Measurements from ENCODE around the gene RASSF5. TPM values are rescaled to one million over a fixed set of nuclear protein-coding genes. Genes with fewer than 3 reads are reported as not detected.
A peak's percentile ranks its signal among the peaks of the same experiment; 100 is the strongest.

RASSF5 gene
- polyA plus RNA-seq, 2 of the 4 experiments (the other 2 are of a cell fraction) = 2.0 to 2.2 TPM

DNA sequence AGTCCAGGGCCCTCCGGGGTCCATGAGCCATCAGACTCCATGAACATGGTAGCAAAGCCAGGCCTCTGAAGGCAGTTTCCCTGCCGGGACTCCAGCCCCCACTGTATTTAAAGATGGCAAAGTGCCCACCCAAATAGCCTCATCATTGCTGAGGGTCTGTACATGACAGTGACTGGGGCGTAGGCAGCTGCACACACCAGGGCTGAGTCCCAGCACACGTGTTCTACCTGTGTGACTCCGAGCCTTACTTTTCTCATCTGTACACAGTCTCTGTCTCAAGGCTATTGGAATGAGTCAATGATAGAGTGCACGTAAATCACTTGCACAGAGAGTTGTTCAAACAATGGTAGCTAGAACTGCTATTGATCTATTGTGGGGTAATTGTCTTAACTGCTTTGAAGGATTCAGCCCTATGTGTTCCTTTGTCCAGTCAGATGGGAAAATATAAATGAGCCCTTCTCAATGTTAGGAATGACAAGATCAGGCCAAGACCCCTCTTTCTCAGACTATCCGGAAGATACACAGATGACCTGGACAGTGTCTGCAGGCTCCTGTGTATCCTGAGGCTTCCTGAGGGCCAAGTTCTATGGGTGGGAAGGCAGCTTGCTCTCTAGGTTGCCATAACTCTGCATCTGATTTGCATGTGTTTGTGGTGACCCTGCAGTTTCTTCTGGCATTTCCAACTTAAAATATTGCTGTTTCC is 48.9 kb downstream of the RASSF5 start:
- FAIRE-seq (no peak), ATAC-seq (peak in 1 of 2 experiments; percentile 18; a peak in 2 of 6 replicates), DNase-seq (ENCODE audit: low read depth in 1 of 2, low spot score in 1 of 2) (no peak)
- 85% methylated on average over 7 of the region's 7 CpGs for WGBS (ENCODE audit: missing lambda C conversion rate)
- ChIA-PET POLR2A (no interaction called here), CTCF (interaction anchor here (1.0 to 4.7 kb wide), 7 partner anchors 9 to 94 kb away, joined by 3 to 52 read pairs (median 7); no protein-coding TSS in a partner anchor)
- H3K9me3 ChIP-seq = no peaks in the 10 kb centered on the region
- H3K4me1 ChIP-seq = peaks cover 14% of the 10 kb centered on the region
- H3K4me2 ChIP-seq = peak overlapping the region; percentile 73
- peak overlapping the region; percentile 56; the same call in 2 of the 3 replicates for H3K4me3 ChIP-seq
- no peak overlapping the region for H3K27ac ChIP-seq
- TF ChIP-seq HOXB13 (CRISPR knock-in tag; IDR thresholded peaks at IDR 0.05; ENCODE audit: low read depth) (no peak), USF2 (IDR thresholded peaks at IDR 0.05) (no peak), HEYL (CRISPR knock-in tag; IDR thresholded peaks at IDR 0.05) (no peak)

DNA sequence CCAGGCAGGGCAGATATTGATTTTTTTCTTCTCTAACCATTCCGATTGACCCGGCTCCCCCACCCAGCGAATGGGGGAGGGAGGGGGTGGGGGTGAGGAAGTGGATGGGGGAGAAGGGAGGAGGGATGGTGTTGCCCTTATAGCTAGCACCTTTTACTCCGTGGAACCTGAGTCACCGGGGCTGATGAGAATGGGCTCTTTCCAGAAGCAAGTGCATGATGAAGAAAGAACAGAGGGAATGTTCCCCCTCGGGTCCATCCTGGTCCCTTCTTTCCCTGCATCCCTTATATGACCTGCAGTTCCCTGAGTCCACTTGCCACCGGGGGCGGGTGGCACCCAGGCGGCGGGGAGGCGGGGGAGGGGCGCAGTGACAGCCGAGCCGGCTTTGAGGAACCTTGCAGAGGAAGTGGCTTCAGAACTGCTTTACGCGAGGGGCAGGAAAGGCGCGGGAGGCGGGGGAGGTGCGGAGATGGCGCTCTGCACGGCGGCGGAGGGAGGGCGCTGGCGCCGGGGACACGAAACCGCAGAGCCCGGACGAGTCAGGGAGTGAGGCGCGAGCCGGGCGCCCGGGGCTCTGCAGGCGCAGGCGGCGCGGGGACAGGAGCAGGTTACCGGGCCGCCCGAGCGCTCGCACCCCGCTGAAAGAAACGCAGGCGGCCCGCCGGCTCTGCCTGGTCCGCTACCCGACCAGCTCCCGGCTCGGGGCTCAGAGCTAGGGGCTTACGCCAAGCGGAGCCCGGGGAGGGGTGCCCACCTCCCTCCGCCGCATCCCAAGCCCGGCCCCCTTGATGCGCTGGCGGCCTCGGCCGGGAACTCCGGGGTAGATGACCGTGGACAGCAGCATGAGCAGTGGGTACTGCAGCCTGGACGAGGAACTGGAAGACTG is 49.7 kb downstream of the RASSF5 start:
- FAIRE-seq = no peak
- CTCF ChIA-PET = interaction anchor here (0.9 to 4.7 kb wide), 6 partner anchors 8 to 95 kb away, joined by 4 to 52 read pairs (median 10); no protein-coding TSS in a partner anchor
- 6% methylated on average over 23 of the region's 67 CpGs for WGBS (ENCODE audit: missing lambda C conversion rate)

More for the DNA sequence above, 49.7 kb downstream of the RASSF5 start:
- Histone ChIP-seq H3K27ac (peak overlapping the region; percentile 49 to 80; a peak in 5 of 6 replicates), H3K4me3 (peak overlapping the region; percentile 56), H3K9me3 (no peaks in the 10 kb centered on the region), H3K4me2 (peak overlapping the region; percentile 73), H3K4me1 (peaks cover 17% of the 10 kb centered on the region)
- POLR2A ChIA-PET = no interaction called here
- TF ChIP-seq CBX2 (IDR thresholded peaks at IDR 0.05; ENCODE audit: borderline replicate concordance, low read depth) = no peak
- no peak for TF ChIP-seq RARB (CRISPR knock-in tag; IDR thresholded peaks at IDR 0.05)
- TF ChIP-seq RNF2 (IDR thresholded peaks at IDR 0.05; ENCODE audit: borderline replicate concordance, low read depth) = no peak
- peak; percentile 58; the same call in 1 of the 2 replicates for TF ChIP-seq E2F6 (IDR thresholded peaks at IDR 0.05; ENCODE audit: borderline replicate concordance, low read depth)
- no peak for TF ChIP-seq CEBPB (IDR thresholded peaks at IDR 0.05)
- no peak for TF ChIP-seq CHD4 (IDR thresholded peaks at IDR 0.05; ENCODE audit: borderline replicate concordance)
- no peak for TF ChIP-seq USF2 (IDR thresholded peaks at IDR 0.05)
- TF ChIP-seq, protein P1, sequence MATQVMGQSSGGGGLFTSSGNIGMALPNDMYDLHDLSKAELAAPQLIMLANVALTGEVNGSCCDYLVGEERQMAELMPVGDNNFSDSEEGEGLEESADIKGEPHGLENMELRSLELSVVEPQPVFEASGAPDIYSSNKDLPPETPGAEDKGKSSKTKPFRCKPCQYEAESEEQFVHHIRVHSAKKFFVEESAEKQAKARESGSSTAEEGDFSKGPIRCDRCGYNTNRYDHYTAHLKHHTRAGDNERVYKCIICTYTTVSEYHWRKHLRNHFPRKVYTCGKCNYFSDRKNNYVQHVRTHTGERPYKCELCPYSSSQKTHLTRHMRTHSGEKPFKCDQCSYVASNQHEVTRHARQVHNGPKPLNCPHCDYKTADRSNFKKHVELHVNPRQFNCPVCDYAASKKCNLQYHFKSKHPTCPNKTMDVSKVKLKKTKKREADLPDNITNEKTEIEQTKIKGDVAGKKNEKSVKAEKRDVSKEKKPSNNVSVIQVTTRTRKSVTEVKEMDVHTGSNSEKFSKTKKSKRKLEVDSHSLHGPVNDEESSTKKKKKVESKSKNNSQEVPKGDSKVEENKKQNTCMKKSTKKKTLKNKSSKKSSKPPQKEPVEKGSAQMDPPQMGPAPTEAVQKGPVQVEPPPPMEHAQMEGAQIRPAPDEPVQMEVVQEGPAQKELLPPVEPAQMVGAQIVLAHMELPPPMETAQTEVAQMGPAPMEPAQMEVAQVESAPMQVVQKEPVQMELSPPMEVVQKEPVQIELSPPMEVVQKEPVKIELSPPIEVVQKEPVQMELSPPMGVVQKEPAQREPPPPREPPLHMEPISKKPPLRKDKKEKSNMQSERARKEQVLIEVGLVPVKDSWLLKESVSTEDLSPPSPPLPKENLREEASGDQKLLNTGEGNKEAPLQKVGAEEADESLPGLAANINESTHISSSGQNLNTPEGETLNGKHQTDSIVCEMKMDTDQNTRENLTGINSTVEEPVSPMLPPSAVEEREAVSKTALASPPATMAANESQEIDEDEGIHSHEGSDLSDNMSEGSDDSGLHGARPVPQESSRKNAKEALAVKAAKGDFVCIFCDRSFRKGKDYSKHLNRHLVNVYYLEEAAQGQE (IDR thresholded peaks at IDR 0.05) = no peak
- TF ChIP-seq, protein P2, sequence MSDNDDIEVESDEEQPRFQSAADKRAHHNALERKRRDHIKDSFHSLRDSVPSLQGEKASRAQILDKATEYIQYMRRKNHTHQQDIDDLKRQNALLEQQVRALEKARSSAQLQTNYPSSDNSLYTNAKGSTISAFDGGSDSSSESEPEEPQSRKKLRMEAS (IDR thresholded peaks at IDR 0.05) = peak; percentile 45
- peak; percentile 77 to 88 for ATAC-seq
- peak; percentile 25 to 51 for DNase-seq (ENCODE audit: low read depth in 1 of 2, low spot score in 1 of 2)
